H1 (cell line): ENCODE results near the gene TMEM266. TPM values are rescaled to one million over a fixed set of nuclear protein-coding genes. Genes with fewer than 3 reads are reported as not detected.

Experiments
- EP300 ChIP-seq, 2 experiments: IDR thresholded peaks; 1 replicate in 1 of 2; 2 replicates in 1 of 2; pipeline ENCODE4 v1.6.1; 2011 to 2012; ENCODE audit warnings: low read depth in 2 of 2, low read length in 2 of 2, mild to moderate bottlenecking in 2 of 2, borderline replicate concordance in 1 of 2, inconsistent platforms in 1 of 2, moderate library complexity in 1 of 2
- polyA plus RNA-seq, 7 experiments: library from polyadenylated mRNA; depleted of rRNA in 3 of 7; stranded (reverse) in 5 of 7; unstranded in 2 of 7; fragments of >200 nt in 5 of 7; fragments of 200-250 nt in 2 of 7; gene quantifications; 1 replicate in 5 of 7; 2 replicates in 1 of 7; 4 replicates in 1 of 7; pipeline versions ENCODE4 v1.2.1 to v1.2.3, GENCODE V29; 2011 to 2013; ENCODE audit warnings: missing spikeins in 2 of 7, mixed read lengths in 2 of 7
- total RNA-seq: library from RNA; stranded (reverse); fragmentation: NEBNext Ultra II Directional; extraction: Animal tissue kit (Norgen Biotek cat#: 25700); gene quantifications from 2 replicates; pipeline ENCODE4 v1.2.1, GENCODE V29; 2021

The TMEM266 gene
- total and polyA plus RNA-seq, 2 of the 8 experiments (the other 6 are each of a cell fraction or from before 2014, with no cell fraction given): 2.6 TPM

DNA sequence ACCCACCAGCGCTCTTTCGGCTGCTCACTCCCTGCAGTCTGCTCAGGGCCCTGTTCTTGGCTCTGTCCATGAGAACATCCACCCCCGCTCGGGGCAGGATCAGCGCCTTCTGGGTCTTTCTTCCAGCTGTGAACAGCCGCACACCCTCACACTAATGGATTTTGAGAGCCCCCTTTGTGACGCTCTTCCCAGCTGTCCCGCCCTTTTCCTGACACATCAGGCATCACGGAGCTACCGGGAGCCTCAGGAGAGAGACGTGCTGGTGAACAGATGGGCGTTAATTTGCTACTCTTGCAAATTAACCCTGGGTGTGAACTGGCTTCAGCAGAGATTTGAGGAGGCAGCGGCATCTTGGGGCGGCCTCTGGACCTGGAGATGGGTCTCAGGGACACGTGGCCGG is 113.0 kb downstream of the TMEM266 start (continued):
- no peak for TF ChIP-seq EP300 (IDR thresholded peaks at IDR 0.05; ENCODE audit: borderline replicate concordance in 1 of 2, low read depth in 2 of 2, low read length in 2 of 2)
- TF ChIP-seq, all 59 proteins: peak for 0
